Stimulated activated memory B cell treated with anti-CD40 and anti-IgM and Interleukin-4, amounts not matched to agents 10 μg/mL and 1 μg/mL and 100 μg/mL, for 72 hours (primary cell): ENCODE results near the gene EPB42.

ENCODE experiments used
- ATAC-seq: fragments of 150-1000 bp; cut with Tn5 transposase; 2 replicates; pipeline ENCODE4 v1.10.0; 2021
- H3K27ac Mint-ChIP-seq: one replicate; pipeline ENCODE4 v1.8.0; 2022; ENCODE audit warnings: mild to moderate bottlenecking, mixed read lengths
- H3K27me3 Mint-ChIP-seq: one replicate; pipeline ENCODE4 v1.8.0; 2022; ENCODE audit warnings: mixed read lengths
- H3K36me3 Mint-ChIP-seq: one replicate; pipeline ENCODE4 v1.8.0; 2022; ENCODE audit warnings: mixed read lengths
- H3K4me1 Mint-ChIP-seq: one replicate; pipeline ENCODE4 v1.8.0; 2022; ENCODE audit warnings: mixed read lengths
- H3K4me3 Mint-ChIP-seq: one replicate; pipeline ENCODE4 v1.8.0; 2022; ENCODE audit warnings: mild to moderate bottlenecking, moderate library complexity, mixed read lengths
- H3K9me3 Mint-ChIP-seq: one replicate; pipeline ENCODE4 v1.8.0; 2022; ENCODE audit warnings: mixed read lengths

The EPB42 gene

GRCh38 chr15:43249699-43250203, 28.9 kb upstream of the EPB42 start:
- Mint-ChIP-seq H3K27ac (peak overlapping the region; percentile 95), H3K4me1 (peaks cover 69% of the 10 kb centered on the region), H3K36me3 (peaks cover 5% of the 10 kb centered on the region), H3K9me3 (peaks cover 2% of the 10 kb centered on the region), H3K4me3 (peak overlapping the region; percentile 24), H3K27me3 (no peaks in the 10 kb centered on the region)
- ATAC-seq: peak; percentile 86

GRCh38 chr15:43249236-43249635, 28.4 kb upstream of the EPB42 start:
- ATAC-seq: no peak
- peaks cover 5% of the 10 kb centered on the region for H3K36me3 Mint-ChIP-seq
- peaks cover 2% of the 10 kb centered on the region for H3K9me3 Mint-ChIP-seq
- H3K27ac Mint-ChIP-seq: peak overlapping the region; percentile 95
- H3K27me3 Mint-ChIP-seq: no peaks in the 10 kb centered on the region
- peak overlapping the region; percentile 24 for H3K4me3 Mint-ChIP-seq
- H3K4me1 Mint-ChIP-seq: peaks cover 63% of the 10 kb centered on the region

- peaks cover 2% of the 10 kb centered on the region for H3K9me3 Mint-ChIP-seq
- no peak for ATAC-seq
- no peaks in the 10 kb centered on the region for H3K36me3 Mint-ChIP-seq
- no peak overlapping the region for H3K4me3 Mint-ChIP-seq
- no peaks in the 10 kb centered on the region for H3K27me3 Mint-ChIP-seq
- H3K27ac Mint-ChIP-seq: no peak overlapping the region
- peaks cover 34% of the 10 kb centered on the region for H3K4me1 Mint-ChIP-seq
Observed at GRCh38 chr15:43246261-43246774, 25.5 kb upstream of the EPB42 start.

DNA sequence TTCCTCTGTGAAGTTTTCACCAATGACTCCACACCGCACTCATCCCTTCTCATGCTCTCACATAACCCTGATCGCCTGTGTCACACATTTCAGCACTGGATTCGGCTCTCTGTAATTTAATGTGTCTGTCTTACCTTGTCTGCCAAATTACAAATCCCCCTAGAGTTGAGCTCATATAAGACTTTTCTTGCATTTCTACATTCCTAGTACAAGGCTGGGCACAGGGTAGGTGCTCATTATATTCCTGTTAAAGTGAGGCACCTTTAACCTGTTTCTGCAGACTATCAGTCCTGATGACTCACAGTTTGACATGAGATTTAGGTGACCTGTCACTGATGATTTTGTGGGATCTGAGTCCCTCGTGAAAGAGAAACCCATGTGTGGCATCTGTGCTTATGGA, 23.3 kb upstream of the EPB42 start:
- H3K27ac Mint-ChIP-seq: no peak overlapping the region
- no peaks in the 10 kb centered on the region for H3K36me3 Mint-ChIP-seq
- no peak overlapping the region for H3K4me3 Mint-ChIP-seq
- H3K27me3 Mint-ChIP-seq: no peaks in the 10 kb centered on the region
- no peak for ATAC-seq
- H3K9me3 Mint-ChIP-seq: peaks cover 2% of the 10 kb centered on the region
- H3K4me1 Mint-ChIP-seq: peaks cover 18% of the 10 kb centered on the region

GRCh38 chr15:43243020-43243645, 22.3 kb upstream of the EPB42 start:
- peaks cover 20% of the 10 kb centered on the region for H3K4me1 Mint-ChIP-seq
- peaks cover 4% of the 10 kb centered on the region for H3K27me3 Mint-ChIP-seq
- H3K36me3 Mint-ChIP-seq: no peaks in the 10 kb centered on the region
- no peak overlapping the region for H3K27ac Mint-ChIP-seq
- no peak for ATAC-seq
- no peak overlapping the region for H3K4me3 Mint-ChIP-seq
- H3K9me3 Mint-ChIP-seq: peaks cover 2% of the 10 kb centered on the region

GRCh38 chr15:43242616-43243015, 21.8 kb upstream of the EPB42 start:
- ATAC-seq: no peak

GRCh38 chr15:43241100-43241499, 20.3 kb upstream of the EPB42 start:
- no peaks in the 10 kb centered on the region for H3K36me3 Mint-ChIP-seq

More at GRCh38 chr15:43242616-43243015, 21.8 kb upstream of the EPB42 start:
- peaks cover 9% of the 10 kb centered on the region for H3K27me3 Mint-ChIP-seq
- no peak overlapping the region for H3K4me3 Mint-ChIP-seq
- H3K36me3 Mint-ChIP-seq: no peaks in the 10 kb centered on the region
- peaks cover 2% of the 10 kb centered on the region for H3K9me3 Mint-ChIP-seq
- peaks cover 20% of the 10 kb centered on the region for H3K4me1 Mint-ChIP-seq
- H3K27ac Mint-ChIP-seq: no peak overlapping the region

DNA sequence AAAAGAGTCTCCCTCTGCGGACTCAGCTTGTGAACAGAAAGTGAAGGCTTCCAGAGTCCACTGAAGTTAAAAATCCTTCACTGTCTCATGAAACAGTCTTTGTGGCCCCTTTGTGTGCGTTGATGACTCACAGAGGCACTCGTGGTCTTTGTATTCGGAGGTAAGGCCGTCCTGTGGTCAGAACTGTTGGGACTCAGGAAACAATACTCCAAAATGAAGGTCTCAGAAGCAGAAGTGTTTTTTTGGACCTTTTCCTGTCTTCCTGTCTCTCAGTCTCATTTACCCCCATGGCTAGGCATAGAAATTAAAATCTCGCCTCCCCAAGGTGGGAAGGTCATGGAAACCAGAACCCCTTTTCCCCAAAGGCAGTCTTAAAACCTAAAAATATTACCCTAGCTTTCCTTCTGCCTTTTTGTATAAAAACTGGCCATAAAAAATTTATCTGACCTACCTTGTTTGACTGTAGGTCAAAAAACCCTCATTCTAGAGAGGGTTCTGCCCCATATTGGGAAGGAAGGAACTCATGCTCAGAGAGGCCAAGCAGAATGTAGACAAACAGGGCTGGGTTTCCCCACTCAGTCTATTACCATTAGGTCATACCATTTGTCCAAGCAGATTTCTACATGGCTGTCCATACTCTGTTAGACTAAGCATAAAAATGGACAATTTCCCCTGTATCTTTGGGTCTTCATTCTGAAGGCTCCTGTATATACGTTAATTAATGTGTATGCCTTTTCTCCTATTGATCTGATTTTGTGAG, 19.1 kb upstream of the EPB42 start:
- Mint-ChIP-seq H3K36me3 (no peaks in the 10 kb centered on the region), H3K4me3 (no peak overlapping the region), H3K9me3 (no peaks in the 10 kb centered on the region), H3K27me3 (peaks cover 12% of the 10 kb centered on the region), H3K4me1 (peaks cover 31% of the 10 kb centered on the region), H3K27ac (peak overlapping the region; percentile 20)
- ATAC-seq: peak; percentile 53

More at GRCh38 chr15:43241100-43241499, 20.3 kb upstream of the EPB42 start:
- no peak overlapping the region for H3K27ac Mint-ChIP-seq
- H3K9me3 Mint-ChIP-seq: no peaks in the 10 kb centered on the region
- ATAC-seq: no peak
- H3K27me3 Mint-ChIP-seq: peaks cover 12% of the 10 kb centered on the region
- H3K4me3 Mint-ChIP-seq: no peak overlapping the region
- peaks cover 24% of the 10 kb centered on the region for H3K4me1 Mint-ChIP-seq

GRCh38 chr15:43238671-43239131, 17.9 kb upstream of the EPB42 start:
- no peaks in the 10 kb centered on the region for H3K9me3 Mint-ChIP-seq
- ATAC-seq: no peak
- H3K27ac Mint-ChIP-seq: peak overlapping the region; percentile 20
- peaks cover 12% of the 10 kb centered on the region for H3K27me3 Mint-ChIP-seq
- H3K36me3 Mint-ChIP-seq: no peaks in the 10 kb centered on the region
- H3K4me1 Mint-ChIP-seq: peaks cover 33% of the 10 kb centered on the region
- no peak overlapping the region for H3K4me3 Mint-ChIP-seq

DNA sequence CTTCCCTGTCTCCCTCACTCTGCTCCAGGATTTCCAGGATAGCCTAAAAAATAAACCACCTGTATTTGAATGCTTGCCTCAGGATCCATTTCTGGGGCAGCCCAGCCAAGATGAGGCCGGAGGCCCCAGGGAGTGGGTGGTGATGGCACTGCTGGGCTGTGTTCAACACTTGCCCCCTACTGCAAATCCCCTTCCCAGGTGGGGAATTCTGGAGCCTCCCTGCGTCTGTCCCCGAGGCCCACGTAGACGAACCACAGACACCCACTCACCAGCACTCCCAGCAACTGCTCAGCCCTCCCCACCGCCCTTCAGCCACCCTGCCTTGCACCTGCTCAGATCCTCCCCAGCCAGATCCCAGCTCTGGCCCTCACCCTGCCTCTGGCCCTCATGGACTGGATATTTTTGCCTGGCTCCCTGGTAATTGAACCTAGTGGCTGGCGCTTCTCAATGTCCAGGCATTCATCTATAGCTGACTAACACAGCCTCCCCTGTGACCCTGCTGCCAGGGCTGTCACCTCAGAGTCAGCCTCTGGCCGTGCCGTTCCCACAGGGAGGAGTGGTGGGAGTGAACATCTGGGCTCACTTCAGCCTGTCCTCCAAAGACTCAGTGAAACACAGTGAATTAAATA, 17.1 kb upstream of the EPB42 start:
- H3K27ac Mint-ChIP-seq: peak overlapping the region; percentile 20
- H3K36me3 Mint-ChIP-seq: no peaks in the 10 kb centered on the region
- H3K4me1 Mint-ChIP-seq: peaks cover 33% of the 10 kb centered on the region
- H3K4me3 Mint-ChIP-seq: no peak overlapping the region
- H3K9me3 Mint-ChIP-seq: no peaks in the 10 kb centered on the region
- peaks cover 12% of the 10 kb centered on the region for H3K27me3 Mint-ChIP-seq
- ATAC-seq: no peak

- Mint-ChIP-seq H3K36me3 (no peaks in the 10 kb centered on the region), H3K27me3 (peaks cover 12% of the 10 kb centered on the region), H3K27ac (no peak overlapping the region), H3K9me3 (no peaks in the 10 kb centered on the region), H3K4me1 (peaks cover 33% of the 10 kb centered on the region), H3K4me3 (no peak overlapping the region)
- no peak for ATAC-seq
Observed at GRCh38 chr15:43235536-43235935, 14.7 kb upstream of the EPB42 start.

DNA sequence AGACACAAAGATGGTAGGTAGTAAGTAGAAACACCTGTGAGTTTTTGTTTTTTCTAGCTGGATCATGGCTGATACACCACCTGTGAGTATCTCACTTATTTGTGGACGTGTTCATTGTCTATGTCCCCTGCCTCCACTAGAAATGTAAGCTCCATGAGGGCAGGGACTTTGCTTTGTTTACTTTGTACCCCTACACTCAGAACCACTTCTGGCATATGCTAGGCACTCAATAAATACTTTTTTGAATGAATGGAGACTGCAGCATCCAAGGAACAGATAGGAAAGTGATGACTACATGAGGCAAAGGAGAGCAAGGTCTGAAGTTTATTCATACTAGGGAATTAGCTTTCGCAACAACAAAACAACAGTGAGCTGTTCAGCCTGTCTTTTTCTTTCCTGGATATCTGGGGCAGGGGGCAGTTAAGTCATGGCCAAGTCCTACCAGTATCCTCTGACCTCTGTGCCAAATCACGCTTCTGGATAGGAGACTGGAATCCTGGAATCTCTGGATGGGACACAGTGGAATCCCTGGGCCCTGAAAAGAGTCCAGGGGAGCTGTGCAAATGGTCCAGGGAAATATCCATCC, 11.6 kb upstream of the EPB42 start:
- no peak overlapping the region for H3K27ac Mint-ChIP-seq
- H3K4me3 Mint-ChIP-seq: no peak overlapping the region
- ATAC-seq: no peak
- H3K4me1 Mint-ChIP-seq: peaks cover 16% of the 10 kb centered on the region
- H3K27me3 Mint-ChIP-seq: no peaks in the 10 kb centered on the region
- H3K9me3 Mint-ChIP-seq: no peaks in the 10 kb centered on the region
- no peaks in the 10 kb centered on the region for H3K36me3 Mint-ChIP-seq

GRCh38 chr15:43230640-43231115, 9.9 kb upstream of the EPB42 start:
- ATAC-seq: no peak
- no peak overlapping the region for H3K27ac Mint-ChIP-seq
- no peaks in the 10 kb centered on the region for H3K36me3 Mint-ChIP-seq

DNA sequence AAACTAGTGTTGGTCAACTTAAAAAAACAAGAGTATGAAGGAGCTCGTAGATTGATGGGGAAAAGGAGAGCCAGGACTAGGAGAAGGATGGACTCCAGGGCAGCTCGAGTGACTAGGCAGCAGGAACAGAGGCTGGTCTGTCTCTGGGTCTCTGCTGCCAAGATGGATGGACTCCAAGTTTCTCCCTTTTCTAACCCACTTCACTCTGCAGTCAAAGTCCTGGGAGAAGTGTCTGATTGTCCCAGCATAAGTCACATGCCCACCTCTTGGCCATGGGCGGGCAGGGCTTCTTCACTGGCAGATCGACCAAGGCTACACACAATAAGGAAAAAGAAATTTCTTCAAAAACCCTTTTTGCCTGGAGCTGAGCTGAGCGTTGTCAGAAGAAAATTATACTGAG, 9.2 kb upstream of the EPB42 start:
- Mint-ChIP-seq H3K4me3 (no peak overlapping the region), H3K27ac (no peak overlapping the region), H3K36me3 (no peaks in the 10 kb centered on the region), H3K27me3 (no peaks in the 10 kb centered on the region), H3K9me3 (no peaks in the 10 kb centered on the region), H3K4me1 (peaks cover 10% of the 10 kb centered on the region)
- no peak for ATAC-seq

More at GRCh38 chr15:43230640-43231115, 9.9 kb upstream of the EPB42 start:
- Mint-ChIP-seq H3K4me1 (peaks cover 8% of the 10 kb centered on the region), H3K9me3 (no peaks in the 10 kb centered on the region), H3K4me3 (no peak overlapping the region), H3K27me3 (no peaks in the 10 kb centered on the region)
